Endodermal cell (in vitro differentiated cells): ENCODE measurements around the gene PIK3C2B. TPM values are rescaled to one million over a fixed set of nuclear protein-coding genes. Genes with fewer than 3 reads are reported as not detected.

Source experiments
- DNase-seq: peaks from one replicate; pipeline ENCODE4 v3.0.0-alpha.2; 2017
- H3K27ac ChIP-seq: 2 replicates; pipeline ENCODE4 v1.5.1; 2013; ENCODE audit warnings: mild to moderate bottlenecking, low read depth, low read length, moderate library complexity
- H3K27me3 ChIP-seq: 2 replicates; pipeline ENCODE4 v1.6.1; 2013; ENCODE audit warnings: mild to moderate bottlenecking, low read length, moderate library complexity; ENCODE audit not compliant: insufficient read depth, control insufficient read depth, poor library complexity, severe bottlenecking
- H3K36me3 ChIP-seq: 2 replicates; pipeline ENCODE4 v1.7.0; 2013; ENCODE audit warnings: mild to moderate bottlenecking, low read length, moderate library complexity; ENCODE audit not compliant: control insufficient read depth, insufficient read depth
- H3K4me1 ChIP-seq: one replicate; pipeline ENCODE4 v1.7.0; 2013; ENCODE audit warnings: low read length; ENCODE audit not compliant: control insufficient read depth, insufficient read depth
- H3K4me3 ChIP-seq: 2 replicates; pipeline ENCODE4 v1.5.1; 2013; ENCODE audit warnings: mild to moderate bottlenecking, low read length, moderate library complexity
- H3K9ac ChIP-seq: 2 replicates; pipeline ENCODE4 v1.6.1; 2013; ENCODE audit warnings: mild to moderate bottlenecking, low read length, moderate library complexity; ENCODE audit not compliant: poor library complexity, severe bottlenecking; ENCODE audit errors: extremely low read depth
- H3K9me3 ChIP-seq: 2 replicates; pipeline ENCODE4 v1.6.1; 2013; ENCODE audit warnings: mild to moderate bottlenecking, low read length, moderate library complexity; ENCODE audit not compliant: control insufficient read depth
- H3K27ac Mint-ChIP-seq: 2 replicates; pipeline ENCODE4 v1.8.0; 2020; ENCODE audit warnings: mixed read lengths
- H3K27me3 Mint-ChIP-seq: 2 replicates; pipeline ENCODE4 v1.8.0; 2021; ENCODE audit warnings: mild to moderate bottlenecking, mixed read lengths; ENCODE audit not compliant: insufficient read depth
- H3K36me3 Mint-ChIP-seq: 2 replicates; pipeline ENCODE4 v1.8.0; 2020; ENCODE audit warnings: low read depth, mixed read lengths
- H3K4me1 Mint-ChIP-seq: 2 replicates; pipeline ENCODE4 v1.8.0; 2020; ENCODE audit warnings: mixed read lengths
- H3K4me3 Mint-ChIP-seq: 2 replicates; pipeline ENCODE4 v1.8.0; 2020; ENCODE audit warnings: mild to moderate bottlenecking, moderate library complexity, mixed read lengths
- H3K9me3 Mint-ChIP-seq: 2 replicates; pipeline ENCODE4 v1.8.0; 2020; ENCODE audit warnings: mild to moderate bottlenecking, mixed read lengths
- CTCF ChIP-seq: fragments of 200-600 bp; sonication (generic); conservative IDR thresholded peaks from 2 replicates; pipeline ENCODE4 v1.5.0; 2021; ENCODE audit warnings: antibody characterized with exemption, mild to moderate bottlenecking
- WGBS, 2 experiments: methylation state at CpG; one replicate each; pipeline versions ENCODE4 v1.1.5 to v1.1.7; 2013; ENCODE audit warnings: missing lambda C conversion rate in 2 of 2, mixed read lengths in 1 of 2; ENCODE audit not compliant: insufficient coverage in 1 of 2, insufficient read length in 1 of 2; 5-methylcytosine and 5-hydroxymethylcytosine counted together
- total RNA-seq, 2 donors: library from RNA; stranded (reverse); fragmentation: NEBNext Ultra II Directional in 1 of 2; extraction: Animal tissue kit (Norgen Biotek cat#: 25700) in 1 of 2; gene quantifications; 2 replicates in 1 of 2; 3 replicates in 1 of 2; pipeline ENCODE4 v1.2.1, GENCODE V29; 2021

PIK3C2B gene
- total RNA-seq, 2 donors from 2014 or later, result 21.3 to 23.9 TPM

DNA sequence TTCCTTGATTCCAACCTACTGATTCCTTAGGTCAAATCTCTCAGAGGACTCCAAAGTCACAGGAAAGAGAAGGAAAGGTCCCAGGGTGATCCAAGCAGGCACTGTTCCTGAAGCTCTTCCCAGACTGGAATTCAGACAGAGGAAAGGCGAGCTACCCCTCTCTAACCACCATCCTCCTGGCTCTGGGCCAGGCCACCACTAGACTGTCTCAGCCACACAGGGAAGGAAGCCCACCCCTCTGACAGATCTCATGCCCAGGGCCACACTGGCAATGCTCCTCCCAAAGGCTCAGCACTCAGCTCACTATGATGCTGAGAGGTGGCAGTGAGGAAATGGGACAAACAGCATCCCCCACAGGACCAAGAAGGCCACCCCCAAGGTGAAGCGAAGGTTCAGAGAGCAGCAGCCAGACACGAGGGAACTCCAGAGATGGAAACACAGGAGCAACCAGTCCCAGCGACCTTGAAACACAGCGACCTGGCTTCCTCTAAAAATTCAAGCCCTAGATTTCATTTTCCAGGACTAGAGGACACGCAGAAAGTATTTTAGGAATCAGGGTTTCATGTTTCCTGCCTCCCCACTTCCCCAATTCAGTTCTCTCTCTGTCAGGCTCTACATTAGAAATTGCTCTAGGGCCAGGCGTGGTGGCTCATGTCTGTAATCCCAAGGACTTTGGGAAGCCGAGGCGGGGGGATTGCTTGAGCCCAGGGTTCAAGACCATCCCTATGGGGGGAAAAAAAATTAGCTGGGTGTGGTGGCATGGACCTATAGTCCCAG is 18.8 kb downstream of the PIK3C2B start:
- Histone ChIP-seq H3K27ac (no peak overlapping the region), H3K27me3 (no peaks in the 10 kb centered on the region), H3K9ac (no peak overlapping the region), H3K4me1 (no peaks in the 10 kb centered on the region), H3K4me3 (no peak overlapping the region), H3K36me3 (peaks cover under 1% of the 10 kb centered on the region), H3K9me3 (no peaks in the 10 kb centered on the region)
- H3K27me3 Mint-ChIP-seq, result peaks cover 4% of the 10 kb centered on the region
- WGBS, 2 experiments, result 89 to 97% methylated on average over 7 to 9 of the region's 9 CpGs
- H3K4me3 Mint-ChIP-seq, result no peak overlapping the region
- no peak for TF ChIP-seq CTCF
- DNase-seq, result no peak
- peaks cover 31% of the 10 kb centered on the region for H3K4me1 Mint-ChIP-seq
- no peaks in the 10 kb centered on the region for H3K9me3 Mint-ChIP-seq
- H3K27ac Mint-ChIP-seq, result no peak overlapping the region
- H3K36me3 Mint-ChIP-seq, result peaks cover 3% of the 10 kb centered on the region

DNA sequence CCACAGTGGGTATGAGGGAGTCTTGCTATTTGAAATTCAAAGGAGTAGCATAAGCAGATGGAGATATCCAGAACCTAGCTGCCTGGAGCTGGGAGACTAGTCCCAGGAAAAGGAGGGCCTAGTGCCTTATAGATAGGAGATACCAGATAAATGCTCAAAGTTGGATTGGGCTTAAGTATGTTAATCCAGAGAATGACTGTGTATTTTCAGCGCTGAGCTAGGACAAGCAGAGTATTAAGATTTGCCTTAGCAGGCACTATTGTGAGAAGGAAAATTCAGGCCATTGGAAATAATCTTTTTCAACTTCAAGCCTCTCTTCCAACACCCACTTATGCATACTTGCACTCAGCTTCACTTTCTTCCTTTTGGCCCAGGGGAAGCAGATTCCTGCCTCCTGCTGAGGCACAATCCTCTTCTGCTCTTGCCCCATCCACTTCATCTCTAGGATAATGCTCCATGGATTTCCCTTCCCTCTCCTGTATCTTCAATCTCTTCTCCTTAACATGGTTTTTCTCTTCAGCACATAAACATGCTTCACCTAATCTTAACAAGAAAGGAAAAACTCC is 21.1 kb downstream of the PIK3C2B start:
- DNase-seq, result no peak
- Mint-ChIP-seq H3K36me3 (peaks cover 20% of the 10 kb centered on the region), H3K9me3 (peaks cover 6% of the 10 kb centered on the region), H3K4me1 (peaks cover 31% of the 10 kb centered on the region), H3K27me3 (peaks cover 4% of the 10 kb centered on the region), H3K27ac (no peak overlapping the region), H3K4me3 (no peak overlapping the region)
- TF ChIP-seq CTCF, result no peak
- H3K9ac ChIP-seq, result no peak overlapping the region
- H3K9me3 ChIP-seq, result no peaks in the 10 kb centered on the region
- H3K27ac ChIP-seq, result no peak overlapping the region
- no peak overlapping the region for H3K4me3 ChIP-seq
- no peaks in the 10 kb centered on the region for H3K27me3 ChIP-seq
- 69 to 70% methylated on average over 1 of the region's 1 CpG for WGBS, 2 experiments
- peaks cover 6% of the 10 kb centered on the region for H3K36me3 ChIP-seq
- H3K4me1 ChIP-seq, result no peaks in the 10 kb centered on the region

DNA sequence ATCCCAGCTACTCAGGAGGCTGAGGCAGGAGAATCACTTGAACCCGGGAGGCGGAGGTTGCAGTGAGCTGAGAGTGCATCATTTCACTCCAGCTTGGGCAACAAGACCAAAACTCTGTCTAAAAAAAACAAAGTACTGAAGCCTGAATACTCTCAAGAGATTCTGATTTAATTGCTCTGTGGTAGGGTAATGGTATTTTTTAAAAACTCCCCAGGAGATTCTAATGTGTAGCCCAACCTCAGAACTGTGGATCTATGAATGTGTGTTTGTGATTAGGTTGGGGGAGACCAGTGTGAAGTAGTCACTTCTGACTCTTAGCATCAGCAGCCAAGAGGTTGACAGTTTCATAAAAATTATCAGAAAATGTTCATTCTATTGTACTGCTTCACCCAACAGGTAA is 21.9 kb downstream of the PIK3C2B start:
- H3K4me1 Mint-ChIP-seq, result peaks cover 23% of the 10 kb centered on the region
- WGBS, 2 experiments, result 91 to 100% methylated on average over 2 of the region's 2 CpGs

More for the DNA sequence above, 21.9 kb downstream of the PIK3C2B start:
- no peak overlapping the region for H3K4me3 ChIP-seq
- no peak for TF ChIP-seq CTCF
- H3K9ac ChIP-seq, result no peak overlapping the region
- Mint-ChIP-seq H3K27ac (no peak overlapping the region), H3K4me3 (no peak overlapping the region), H3K9me3 (peaks cover 6% of the 10 kb centered on the region), H3K36me3 (peaks cover 20% of the 10 kb centered on the region), H3K27me3 (peaks cover 4% of the 10 kb centered on the region)
- peaks cover 6% of the 10 kb centered on the region for H3K36me3 ChIP-seq
- H3K27ac ChIP-seq, result no peak overlapping the region
- H3K9me3 ChIP-seq, result no peaks in the 10 kb centered on the region
- no peaks in the 10 kb centered on the region for H3K27me3 ChIP-seq
- H3K4me1 ChIP-seq, result no peaks in the 10 kb centered on the region
- DNase-seq, result no peak
